Measurements from ENCODE around the gene PARS2. TPM values are rescaled to one million over a fixed set of nuclear protein-coding genes. Genes with fewer than 3 reads are reported as not detected.

The PARS2 gene
- total and polyA plus RNA-seq, 4 donors: 2.1 to 4.1 (median 3.3) TPM

DNA sequence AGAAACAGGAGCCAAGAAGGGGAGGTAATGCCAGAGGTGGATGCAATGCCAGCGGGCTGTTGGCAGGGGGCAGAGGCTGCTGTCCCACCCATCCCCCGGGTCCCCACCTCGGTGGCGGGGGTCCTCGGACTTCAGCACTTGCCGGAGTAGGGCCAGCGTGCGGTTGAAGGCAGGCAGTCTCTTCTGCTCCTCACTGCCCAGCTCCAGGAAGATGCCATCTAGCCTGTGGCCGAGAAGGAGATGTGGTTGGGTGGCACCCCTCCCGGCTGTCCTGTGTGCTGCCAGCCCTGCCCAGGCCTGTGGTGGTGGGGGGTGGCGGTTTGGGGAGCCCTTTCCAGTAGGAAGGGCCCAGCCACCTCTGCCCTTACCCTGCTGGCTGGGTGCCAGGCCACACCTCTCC, 23.3 kb upstream of the PARS2 start (continued):
- TF ChIP-seq, protein P1, sequence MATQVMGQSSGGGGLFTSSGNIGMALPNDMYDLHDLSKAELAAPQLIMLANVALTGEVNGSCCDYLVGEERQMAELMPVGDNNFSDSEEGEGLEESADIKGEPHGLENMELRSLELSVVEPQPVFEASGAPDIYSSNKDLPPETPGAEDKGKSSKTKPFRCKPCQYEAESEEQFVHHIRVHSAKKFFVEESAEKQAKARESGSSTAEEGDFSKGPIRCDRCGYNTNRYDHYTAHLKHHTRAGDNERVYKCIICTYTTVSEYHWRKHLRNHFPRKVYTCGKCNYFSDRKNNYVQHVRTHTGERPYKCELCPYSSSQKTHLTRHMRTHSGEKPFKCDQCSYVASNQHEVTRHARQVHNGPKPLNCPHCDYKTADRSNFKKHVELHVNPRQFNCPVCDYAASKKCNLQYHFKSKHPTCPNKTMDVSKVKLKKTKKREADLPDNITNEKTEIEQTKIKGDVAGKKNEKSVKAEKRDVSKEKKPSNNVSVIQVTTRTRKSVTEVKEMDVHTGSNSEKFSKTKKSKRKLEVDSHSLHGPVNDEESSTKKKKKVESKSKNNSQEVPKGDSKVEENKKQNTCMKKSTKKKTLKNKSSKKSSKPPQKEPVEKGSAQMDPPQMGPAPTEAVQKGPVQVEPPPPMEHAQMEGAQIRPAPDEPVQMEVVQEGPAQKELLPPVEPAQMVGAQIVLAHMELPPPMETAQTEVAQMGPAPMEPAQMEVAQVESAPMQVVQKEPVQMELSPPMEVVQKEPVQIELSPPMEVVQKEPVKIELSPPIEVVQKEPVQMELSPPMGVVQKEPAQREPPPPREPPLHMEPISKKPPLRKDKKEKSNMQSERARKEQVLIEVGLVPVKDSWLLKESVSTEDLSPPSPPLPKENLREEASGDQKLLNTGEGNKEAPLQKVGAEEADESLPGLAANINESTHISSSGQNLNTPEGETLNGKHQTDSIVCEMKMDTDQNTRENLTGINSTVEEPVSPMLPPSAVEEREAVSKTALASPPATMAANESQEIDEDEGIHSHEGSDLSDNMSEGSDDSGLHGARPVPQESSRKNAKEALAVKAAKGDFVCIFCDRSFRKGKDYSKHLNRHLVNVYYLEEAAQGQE (IDR thresholded peaks at IDR 0.05): no peak
- TF ChIP-seq JUND (IDR thresholded peaks at IDR 0.05): no peak

DNA sequence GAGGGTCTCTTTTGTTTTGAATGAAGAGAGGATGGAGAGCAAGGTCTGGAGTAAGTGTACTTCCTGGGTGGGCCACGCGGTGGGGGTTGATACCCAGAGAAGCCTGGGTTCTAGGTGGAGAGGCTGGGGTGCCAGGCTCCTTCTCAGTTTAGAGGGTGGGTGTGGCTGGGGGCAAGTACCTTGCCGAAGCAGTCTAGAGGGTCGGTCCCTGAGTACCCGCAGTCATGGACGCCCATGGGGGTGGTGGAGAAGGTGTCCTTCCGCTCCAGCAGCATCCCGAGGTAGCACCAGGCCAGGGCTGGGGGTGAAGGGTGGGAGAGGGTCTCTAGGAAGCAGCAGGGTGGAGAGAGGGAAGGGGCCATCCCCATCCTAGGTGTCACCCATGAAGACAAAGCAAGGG, 22.5 kb upstream of the PARS2 start:
- TF ChIP-seq RAD21 (IDR thresholded peaks at IDR 0.05) (no peak), TAF1 (conservative IDR thresholded peaks at IDR 0.05) (no peak), JUND (IDR thresholded peaks at IDR 0.05) (no peak), HNF4A (conservative IDR thresholded peaks at IDR 0.05) (no peak), FOXA2 (IDR thresholded peaks at IDR 0.05) (no peak), GABPA (IDR thresholded peaks at IDR 0.05 in 1 of 2, conservative IDR thresholded peaks at IDR 0.05 in 1 of 2) (no peak), EGR1 (IDR thresholded peaks at IDR 0.05; ENCODE audit: low read depth in 2 of 2) (no peak), RXRA (IDR thresholded peaks at IDR 0.05) (no peak), NR2F2 (IDR thresholded peaks at IDR 0.05) (no peak), FOXA1 (IDR thresholded peaks at IDR 0.05) (no peak), SP1 (IDR thresholded peaks at IDR 0.05) (no peak), YY1 (IDR thresholded peaks at IDR 0.05) (no peak), HNF4G (IDR thresholded peaks at IDR 0.05) (no peak)
- TF ChIP-seq, protein P2, sequence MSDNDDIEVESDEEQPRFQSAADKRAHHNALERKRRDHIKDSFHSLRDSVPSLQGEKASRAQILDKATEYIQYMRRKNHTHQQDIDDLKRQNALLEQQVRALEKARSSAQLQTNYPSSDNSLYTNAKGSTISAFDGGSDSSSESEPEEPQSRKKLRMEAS (IDR thresholded peaks at IDR 0.05): no peak
- TF ChIP-seq, protein P3, sequence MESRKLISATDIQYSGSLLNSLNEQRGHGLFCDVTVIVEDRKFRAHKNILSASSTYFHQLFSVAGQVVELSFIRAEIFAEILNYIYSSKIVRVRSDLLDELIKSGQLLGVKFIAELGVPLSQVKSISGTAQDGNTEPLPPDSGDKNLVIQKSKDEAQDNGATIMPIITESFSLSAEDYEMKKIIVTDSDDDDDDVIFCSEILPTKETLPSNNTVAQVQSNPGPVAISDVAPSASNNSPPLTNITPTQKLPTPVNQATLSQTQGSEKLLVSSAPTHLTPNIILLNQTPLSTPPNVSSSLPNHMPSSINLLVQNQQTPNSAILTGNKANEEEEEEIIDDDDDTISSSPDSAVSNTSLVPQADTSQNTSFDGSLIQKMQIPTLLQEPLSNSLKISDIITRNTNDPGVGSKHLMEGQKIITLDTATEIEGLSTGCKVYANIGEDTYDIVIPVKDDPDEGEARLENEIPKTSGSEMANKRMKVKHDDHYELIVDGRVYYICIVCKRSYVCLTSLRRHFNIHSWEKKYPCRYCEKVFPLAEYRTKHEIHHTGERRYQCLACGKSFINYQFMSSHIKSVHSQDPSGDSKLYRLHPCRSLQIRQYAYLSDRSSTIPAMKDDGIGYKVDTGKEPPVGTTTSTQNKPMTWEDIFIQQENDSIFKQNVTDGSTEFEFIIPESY (IDR thresholded peaks at IDR 0.05): no peak
- TF ChIP-seq, protein P1 (IDR thresholded peaks at IDR 0.05): no peak
- TF ChIP-seq, protein P4, sequence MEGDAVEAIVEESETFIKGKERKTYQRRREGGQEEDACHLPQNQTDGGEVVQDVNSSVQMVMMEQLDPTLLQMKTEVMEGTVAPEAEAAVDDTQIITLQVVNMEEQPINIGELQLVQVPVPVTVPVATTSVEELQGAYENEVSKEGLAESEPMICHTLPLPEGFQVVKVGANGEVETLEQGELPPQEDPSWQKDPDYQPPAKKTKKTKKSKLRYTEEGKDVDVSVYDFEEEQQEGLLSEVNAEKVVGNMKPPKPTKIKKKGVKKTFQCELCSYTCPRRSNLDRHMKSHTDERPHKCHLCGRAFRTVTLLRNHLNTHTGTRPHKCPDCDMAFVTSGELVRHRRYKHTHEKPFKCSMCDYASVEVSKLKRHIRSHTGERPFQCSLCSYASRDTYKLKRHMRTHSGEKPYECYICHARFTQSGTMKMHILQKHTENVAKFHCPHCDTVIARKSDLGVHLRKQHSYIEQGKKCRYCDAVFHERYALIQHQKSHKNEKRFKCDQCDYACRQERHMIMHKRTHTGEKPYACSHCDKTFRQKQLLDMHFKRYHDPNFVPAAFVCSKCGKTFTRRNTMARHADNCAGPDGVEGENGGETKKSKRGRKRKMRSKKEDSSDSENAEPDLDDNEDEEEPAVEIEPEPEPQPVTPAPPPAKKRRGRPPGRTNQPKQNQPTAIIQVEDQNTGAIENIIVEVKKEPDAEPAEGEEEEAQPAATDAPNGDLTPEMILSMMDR (IDR thresholded peaks at IDR 0.05; ENCODE audit: low read depth, low read length, missing input control): no peak
- TF ChIP-seq, protein P5, sequence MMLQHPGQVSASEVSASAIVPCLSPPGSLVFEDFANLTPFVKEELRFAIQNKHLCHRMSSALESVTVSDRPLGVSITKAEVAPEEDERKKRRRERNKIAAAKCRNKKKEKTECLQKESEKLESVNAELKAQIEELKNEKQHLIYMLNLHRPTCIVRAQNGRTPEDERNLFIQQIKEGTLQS (IDR thresholded peaks at IDR 0.05): no peak
- WGBS: 95% methylated on average over 8 of the region's 8 CpGs
- Histone ChIP-seq H3K4me3 (ENCODE audit: low read depth in 1 of 3, low read length in 3 of 3) (no peak overlapping the region), H3K9ac (ENCODE audit: low read depth in 1 of 2, low read length in 2 of 2) (no peak overlapping the region), H3K27me3 (ENCODE audit: control insufficient read depth in 4 of 4, insufficient read depth in 4 of 4, low read length in 3 of 4) (no peaks in the 10 kb centered on the region), H3K9me3 (ENCODE audit: control insufficient read depth in 4 of 4, low read length in 3 of 4) (peaks cover 0 to under 1% (median 0%) of the 10 kb centered on the region in 4 donors), H3K36me3 (ENCODE audit: control insufficient read depth in 4 of 4, insufficient read depth in 3 of 4, low read depth in 1 of 4, low read length in 3 of 4) (peaks cover 0 to 10% (median 2%) of the 10 kb centered on the region in 4 donors), H3K27ac (ENCODE audit: low read depth in 1 of 2, low read length in 2 of 2) (no peak overlapping the region), H3K4me1 (ENCODE audit: control insufficient read depth in 4 of 4, insufficient read depth in 4 of 4, low read length in 3 of 4) (no peaks in the 10 kb centered on the region)
- no peak for DNase-seq (ENCODE audit: low spot score)

Data from liver (tissue), 9 donors.